Prostate gland (tissue), 2 donors: Measurements from ENCODE around the gene CFAP157.

Source experiments
- POLR2A ChIP-seq: fragments of 450-650 bp; IDR thresholded peaks from one replicate; pipeline ENCODE4 v1.6.1; 2016; ENCODE audit warnings: antibody characterized with exemption, mild to moderate bottlenecking
- POLR2AphosphoS5 ChIP-seq: sonication (generic); formaldehyde crosslinking; IDR thresholded peaks from one replicate; pipeline ENCODE4 v1.6.1; 2017; ENCODE audit warnings: antibody characterized with exemption
- TF ChIP-seq, protein P1 (sequence below), 4 experiments: fragments of 200-600 bp in 2 of 4; fragments of 450-650 bp in 2 of 4; sonication (generic) in 2 of 4; IDR thresholded peaks; 1 replicate in 3 of 4; 2 replicates in 1 of 4; pipeline ENCODE4 v1.5.1; 2016 to 2019; ENCODE audit warnings: antibody characterized with exemption in 4 of 4, mild to moderate bottlenecking in 2 of 4, moderate library complexity in 2 of 4

DNA sequence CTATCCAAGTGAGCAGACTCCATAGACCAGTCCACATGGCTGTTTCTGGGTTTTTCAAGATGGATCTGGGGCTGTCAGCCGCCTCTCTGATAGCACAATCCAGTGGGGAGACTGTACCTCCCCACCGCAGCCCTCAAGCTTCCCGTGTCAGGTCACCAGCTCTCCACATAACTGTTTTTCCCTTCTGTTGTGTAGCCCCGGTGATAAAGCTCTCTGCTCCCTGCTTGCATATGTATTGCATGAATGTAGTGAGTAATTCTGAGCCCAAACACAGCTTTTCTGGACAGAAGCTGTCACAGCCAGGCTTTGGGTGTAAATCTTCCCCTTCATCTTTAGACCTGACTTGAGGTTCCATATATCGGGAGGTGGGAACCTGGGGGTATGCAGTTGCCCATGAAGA lies 23.1 kb upstream of the CFAP157 start:
- TF ChIP-seq, protein P1, sequence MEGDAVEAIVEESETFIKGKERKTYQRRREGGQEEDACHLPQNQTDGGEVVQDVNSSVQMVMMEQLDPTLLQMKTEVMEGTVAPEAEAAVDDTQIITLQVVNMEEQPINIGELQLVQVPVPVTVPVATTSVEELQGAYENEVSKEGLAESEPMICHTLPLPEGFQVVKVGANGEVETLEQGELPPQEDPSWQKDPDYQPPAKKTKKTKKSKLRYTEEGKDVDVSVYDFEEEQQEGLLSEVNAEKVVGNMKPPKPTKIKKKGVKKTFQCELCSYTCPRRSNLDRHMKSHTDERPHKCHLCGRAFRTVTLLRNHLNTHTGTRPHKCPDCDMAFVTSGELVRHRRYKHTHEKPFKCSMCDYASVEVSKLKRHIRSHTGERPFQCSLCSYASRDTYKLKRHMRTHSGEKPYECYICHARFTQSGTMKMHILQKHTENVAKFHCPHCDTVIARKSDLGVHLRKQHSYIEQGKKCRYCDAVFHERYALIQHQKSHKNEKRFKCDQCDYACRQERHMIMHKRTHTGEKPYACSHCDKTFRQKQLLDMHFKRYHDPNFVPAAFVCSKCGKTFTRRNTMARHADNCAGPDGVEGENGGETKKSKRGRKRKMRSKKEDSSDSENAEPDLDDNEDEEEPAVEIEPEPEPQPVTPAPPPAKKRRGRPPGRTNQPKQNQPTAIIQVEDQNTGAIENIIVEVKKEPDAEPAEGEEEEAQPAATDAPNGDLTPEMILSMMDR (IDR thresholded peaks at IDR 0.05), result no peak
- TF ChIP-seq POLR2AphosphoS5 (no peak), POLR2A (no peak)
